Stimulated activated CD4-positive, alpha-beta T cell treated with anti-CD3 and anti-CD28 coated beads, Interleukin-2, amount 100 ng/mL, for 48 hours (primary cell): ENCODE measurements around the gene ATG5.

Experiments
- DNase-seq, 2 donors: peaks; one replicate each; pipeline ENCODE4 v3.0.0-alpha.2; 2020

Gene ATG5

DNA sequence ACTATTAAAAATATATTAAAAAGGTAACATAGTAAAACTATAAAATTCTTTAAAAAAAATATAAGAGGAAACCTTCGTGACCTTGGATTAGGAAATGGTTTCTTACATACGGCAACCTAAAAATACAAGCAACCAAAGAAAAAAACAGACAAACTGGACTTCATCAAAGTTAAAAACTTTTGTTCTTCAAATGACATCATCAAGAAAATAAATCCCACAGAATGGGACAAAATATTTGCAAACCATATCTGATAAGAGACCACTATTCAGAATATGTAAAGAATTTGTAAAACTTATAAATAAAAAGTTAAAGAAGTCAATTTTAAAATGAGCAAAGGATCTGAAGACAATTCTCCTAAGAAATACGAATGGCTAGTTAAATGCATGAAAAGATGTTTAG, 110.0 kb downstream of the ATG5 start:
- DNase-seq, result no peak

DNA sequence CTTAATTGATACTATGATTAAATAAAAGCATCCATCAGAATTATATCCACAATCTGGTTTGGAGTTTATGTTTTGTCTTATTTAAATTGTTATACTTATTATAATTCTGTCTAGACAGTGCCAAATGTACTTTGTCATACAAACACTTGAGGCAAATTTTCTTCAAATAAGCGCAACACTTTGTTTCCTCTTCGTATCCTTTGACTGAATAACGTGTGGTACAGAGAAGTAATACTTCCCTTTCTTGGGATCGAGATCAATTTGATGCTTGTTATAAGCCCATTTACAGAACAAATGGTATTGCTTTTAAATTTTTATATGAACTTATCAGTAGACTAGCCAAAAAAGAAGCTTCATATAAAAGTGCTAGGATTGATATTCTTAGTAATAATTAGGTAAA, 111.0 kb downstream of the ATG5 start:
- DNase-seq, result no peak

DNA sequence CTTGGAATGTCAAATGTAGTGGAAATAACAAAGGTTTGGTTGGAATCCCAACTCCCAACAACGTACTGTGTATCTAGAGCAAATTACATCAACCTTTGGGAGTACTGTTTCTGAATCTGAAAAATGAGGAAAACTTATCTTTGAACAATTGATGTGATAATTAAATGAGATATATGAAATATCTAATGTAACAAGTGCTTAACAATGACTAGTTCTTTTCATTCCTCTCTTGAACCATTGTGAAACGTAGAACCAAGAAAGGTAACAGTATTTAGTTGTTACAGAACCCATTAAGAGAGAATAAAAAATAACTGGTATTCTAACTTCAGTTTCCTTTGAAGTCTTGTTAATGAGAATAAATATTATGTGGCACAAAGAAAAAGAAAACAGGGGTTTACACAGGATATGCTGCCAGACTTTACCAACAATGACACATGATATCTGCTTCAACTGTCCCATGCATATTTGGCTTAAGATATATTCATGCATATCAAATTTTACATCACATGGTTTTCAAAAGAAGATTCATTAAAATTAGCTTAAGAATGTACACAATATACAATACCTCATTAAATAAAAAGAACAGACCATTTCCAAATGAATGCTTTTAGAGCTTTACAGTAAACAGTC, 111.8 kb downstream of the ATG5 start:
- DNase-seq, result no peak

DNA sequence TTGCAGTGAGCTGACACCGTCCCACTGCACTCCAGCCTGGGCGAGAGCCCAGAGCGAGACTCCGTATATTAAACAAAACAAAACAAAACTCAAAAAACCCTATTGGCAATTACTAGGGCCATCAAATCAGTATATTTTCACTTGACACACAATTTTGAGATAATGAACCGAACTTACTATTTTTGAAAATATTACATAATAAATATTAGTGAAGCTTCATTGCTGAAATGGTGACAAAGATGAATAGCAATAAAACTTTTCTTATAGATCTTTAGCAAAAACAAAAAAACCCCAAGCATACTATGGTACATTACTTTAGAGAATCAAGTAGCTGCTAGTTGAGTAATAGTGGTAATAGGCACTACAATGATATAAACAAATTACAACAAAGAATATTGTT, 113.0 kb downstream of the ATG5 start:
- no peak for DNase-seq

DNA sequence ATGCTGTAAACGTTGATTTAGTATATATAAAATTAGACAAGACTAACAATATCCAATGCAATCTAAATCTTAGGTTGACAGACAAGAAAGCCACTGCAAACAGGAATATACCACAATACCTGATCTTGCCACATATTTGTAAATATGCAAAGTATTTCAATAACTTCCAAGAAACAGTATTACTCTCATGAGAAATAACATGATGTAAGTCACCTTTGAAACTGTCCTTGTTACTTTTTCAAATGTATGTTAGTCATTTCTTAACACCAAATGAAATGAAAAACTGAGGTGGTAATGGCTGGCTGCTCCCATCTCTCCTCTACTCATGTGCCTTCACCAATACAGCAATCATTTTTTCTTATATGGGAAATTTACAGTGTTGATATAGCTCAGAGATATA, 118.7 kb downstream of the ATG5 start:
- DNase-seq, result no peak

DNA sequence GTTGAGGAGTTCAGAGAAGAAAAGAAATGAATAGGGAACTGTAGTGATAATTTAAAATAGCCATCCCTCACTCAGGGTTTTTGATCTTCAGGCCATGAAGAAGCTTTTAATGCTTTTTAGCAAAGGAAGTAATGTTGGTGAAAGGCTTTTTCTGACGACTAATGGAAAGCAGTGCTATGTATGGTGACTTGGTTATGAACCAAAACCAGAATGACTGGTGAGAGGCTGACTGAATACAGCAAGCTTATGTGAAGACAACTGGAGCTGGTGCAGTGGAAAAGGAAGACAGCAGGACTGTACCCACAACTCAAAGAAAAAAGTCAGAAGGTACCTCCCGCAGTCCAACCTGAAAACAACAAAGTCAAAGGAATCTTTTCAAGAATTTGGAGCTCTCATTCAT, 120.6 kb downstream of the ATG5 start:
- DNase-seq, result no peak

DNA sequence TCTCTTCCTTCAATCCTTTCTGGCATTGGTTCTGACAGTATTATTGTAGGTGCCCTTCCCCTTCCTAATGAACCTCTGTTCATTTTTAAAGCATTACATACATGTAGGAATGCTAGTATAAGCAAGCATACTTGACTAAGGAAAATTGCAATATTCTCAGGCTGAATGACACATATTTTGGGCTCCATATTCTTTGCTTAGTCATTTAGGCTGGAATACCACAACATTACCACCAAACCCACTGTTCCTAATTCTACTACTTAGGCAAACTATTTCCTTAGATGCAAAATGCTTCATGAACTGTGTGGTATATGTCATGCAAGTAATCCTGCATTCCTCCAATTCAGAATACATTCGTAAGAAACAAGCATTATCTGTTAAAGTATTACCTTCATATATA, 125.6 kb downstream of the ATG5 start:
- DNase-seq, result no peak

DNA sequence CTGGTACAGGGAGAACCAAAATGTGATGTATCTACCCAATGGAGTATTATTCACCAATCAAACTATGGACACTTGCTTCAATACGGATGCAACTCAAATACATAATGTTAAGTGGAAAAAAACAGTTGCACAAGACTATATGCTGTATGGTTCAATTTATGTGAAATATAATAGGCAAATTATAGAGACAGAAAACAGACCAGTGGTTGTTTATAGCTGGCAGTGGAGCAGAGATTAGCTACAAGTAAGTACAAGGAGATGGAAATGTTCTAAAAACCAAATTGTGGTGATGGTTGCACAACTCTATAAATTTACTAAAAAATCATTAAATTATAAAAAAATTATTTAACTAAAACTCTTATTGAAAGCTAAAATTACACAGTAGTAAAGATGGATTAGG, 126.2 kb downstream of the ATG5 start:
- DNase-seq, result no peak

DNA sequence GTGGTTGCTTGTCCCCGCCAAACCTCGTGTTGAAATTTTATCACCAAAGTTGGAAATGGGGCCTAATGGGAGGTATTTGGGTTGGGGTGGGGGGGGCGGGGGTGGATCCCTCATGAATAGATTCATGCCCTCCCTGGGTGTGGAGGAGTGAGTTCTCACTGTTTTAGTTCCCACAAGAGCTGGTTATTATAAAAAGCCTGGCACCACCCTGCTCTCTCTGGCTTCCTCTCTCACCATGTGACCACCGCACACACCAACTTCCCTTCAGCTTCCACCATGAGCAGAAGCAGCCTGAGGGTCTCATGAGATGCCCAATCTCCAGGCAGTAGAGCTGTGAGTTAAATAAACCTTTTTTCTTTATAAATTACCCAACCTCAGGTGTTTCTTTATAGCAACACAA, 128.1 kb downstream of the ATG5 start:
- DNase-seq, result no peak

DNA sequence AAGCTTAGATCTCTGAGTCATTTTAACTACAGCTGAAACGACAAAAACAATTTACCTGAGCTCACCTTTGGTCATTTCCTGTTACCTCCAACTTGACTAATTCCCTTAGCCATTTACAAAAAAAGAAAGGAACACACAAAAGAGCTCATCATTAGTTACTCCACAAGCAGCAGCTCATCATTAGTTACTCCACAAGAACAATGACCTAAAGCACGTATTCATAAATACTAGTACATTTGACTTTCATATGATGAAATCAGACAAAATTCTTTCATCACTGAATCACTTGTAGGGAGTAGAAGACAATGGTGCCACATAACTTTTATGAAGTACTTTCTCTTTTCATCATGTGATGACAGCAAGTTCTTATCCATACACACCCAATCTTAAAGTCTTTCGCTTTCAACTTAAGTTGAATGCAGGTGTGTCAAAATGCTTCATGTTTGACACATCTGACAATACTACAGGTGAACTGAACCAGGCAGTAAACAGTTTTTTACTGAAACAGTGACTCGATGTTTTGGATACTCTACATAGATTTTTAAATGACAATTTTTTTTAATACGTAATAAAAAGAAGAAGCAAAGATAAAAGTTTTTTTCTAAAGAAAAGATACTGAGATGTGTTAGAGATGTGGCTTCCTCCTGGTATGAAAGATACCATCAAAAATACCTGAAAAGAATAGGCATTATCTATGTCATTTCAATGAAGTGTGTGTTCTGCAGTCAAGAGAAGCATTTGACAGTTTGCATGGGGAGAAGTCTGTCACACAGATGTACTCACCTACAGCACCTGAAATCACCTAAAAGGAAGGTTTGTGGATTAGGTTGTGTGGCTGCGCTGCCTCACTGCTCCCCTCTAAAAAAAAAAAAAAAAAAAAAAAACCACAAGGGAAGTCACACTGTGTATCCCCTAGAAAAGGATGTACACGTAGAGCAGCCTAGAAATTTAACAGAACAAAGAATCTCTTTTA, 130.3 kb downstream of the ATG5 start:
- DNase-seq, result no peak

DNA sequence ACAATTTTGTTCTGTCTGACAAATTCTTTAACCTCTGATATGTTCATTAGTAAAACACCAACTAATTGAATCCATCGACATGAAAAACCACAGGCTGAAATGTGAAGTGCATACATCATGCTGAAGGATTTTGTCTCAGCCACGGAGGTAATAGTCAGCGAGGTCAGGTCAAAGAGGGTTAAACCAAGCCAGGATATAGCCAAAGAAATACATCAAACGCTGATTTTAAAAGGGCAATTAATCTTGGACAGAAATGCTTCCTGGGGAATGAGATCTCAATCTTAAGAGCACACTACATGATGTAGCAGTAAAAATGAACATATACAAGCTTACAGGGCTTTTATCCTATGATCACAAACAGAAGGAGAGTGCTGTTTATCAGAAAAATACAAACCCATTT, 132.7 kb downstream of the ATG5 start:
- no peak for DNase-seq

DNA sequence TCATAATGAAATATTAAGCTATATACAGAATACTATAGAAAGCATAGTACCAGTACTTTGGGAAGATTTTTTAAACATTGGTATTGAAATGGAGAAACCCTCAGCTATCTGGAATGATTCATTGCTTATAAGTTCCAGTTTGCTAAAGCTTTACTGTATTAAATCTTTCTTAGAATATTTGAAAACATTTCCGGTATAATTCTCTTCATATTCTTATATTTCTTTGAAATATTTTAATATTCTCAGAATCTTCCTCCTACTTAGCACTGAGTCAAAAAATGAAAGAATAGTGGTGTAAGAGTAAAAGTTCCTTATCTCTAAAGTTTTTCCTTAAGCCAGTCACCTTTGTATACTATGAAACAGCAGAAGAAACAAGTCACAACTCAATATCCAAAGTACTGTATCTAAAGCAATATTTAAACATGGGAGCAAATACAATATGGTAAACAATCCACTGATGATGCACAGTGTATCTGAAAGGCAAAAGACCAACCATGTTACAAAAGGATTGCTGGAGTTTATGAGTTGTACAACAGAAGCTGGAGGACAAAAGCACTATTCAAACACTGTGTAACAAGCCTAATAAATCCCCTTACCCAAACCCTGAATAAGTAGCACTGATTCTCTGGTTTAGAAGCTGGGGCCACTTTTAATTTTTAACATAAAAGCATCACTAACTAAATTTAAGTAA, 137.3 kb downstream of the ATG5 start:
- no peak for DNase-seq

DNA sequence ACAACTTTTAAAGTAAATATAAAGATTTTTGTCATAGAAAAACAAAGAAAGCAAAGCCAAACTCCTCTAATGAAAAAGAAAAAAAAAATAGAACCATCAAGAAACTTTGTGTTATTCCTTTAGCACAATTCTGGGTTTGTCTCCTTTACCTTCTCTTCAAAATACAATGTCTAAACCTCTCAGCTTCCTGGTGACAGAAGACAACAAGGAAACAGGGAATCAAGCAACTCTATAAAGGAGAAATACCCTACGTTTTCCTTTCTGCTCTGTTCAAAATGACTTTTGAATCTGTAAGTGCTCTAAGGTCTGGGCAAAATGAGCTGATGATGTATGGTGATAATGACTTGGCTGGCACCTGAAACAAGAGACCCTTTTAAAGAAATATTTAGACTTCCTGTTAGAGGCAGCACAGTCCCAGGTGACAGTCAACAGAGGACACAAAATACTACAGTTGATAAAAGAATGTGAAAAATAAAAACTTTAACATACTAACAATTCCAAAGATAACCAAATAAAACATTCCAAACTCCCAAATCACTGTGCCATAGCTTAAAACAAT, 138.1 kb downstream of the ATG5 start:
- no peak for DNase-seq

DNA sequence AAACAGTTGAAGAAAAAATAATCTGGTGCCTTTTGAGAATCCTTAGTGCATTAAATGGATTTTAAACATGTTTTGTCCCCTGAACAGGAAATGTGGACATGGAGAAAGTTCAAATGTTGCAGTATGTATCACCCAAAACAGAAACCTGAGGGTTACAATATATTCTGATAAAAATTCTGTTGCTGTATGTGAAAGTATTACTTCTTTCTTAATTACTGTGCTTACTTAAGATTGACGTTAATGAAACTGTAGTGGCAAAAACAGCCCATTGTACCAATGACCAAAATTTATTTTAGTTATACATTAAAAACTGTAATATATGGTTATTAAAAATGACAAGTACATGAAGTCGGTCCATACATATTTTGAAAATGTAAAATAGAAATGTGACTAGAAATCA, 138.8 kb downstream of the ATG5 start:
- no peak for DNase-seq

DNA sequence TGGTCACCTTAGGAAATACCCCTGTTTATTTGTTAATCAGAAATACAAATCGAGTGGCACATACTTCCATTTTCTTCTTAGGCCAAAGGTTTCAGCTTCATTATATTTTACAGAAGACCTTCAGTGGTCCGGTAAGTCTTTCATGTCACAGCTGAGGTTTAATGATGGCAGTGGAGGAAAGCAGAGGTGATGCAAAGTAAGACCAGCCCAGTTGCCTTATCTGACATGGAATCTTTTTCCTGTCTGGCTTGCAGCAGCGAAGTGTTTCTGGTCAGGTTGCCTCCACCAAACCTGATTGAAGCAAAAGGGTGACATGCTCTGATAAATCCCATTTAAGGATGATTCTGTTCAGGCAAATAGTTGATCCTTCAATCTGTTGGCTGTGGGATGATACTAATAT, 139.4 kb downstream of the ATG5 start:
- DNase-seq, result no peak

DNA sequence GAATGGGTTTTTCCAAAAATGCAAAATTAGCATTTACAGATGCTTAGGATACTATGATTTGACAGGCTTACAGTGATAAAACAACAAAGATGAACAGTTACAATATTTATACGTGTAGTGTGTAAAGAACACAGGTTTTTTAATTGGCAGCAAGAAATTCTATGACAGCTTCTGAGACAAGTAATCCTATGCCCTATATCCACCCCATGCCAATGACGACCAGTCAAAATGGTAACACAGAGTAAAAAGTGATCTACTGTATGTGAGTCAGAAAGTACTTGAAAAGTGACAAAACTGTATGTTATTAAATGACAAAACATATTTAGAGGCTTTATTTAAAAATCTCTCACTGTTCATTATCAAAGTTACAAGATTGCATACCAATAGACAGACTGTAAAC, 139.9 kb downstream of the ATG5 start:
- no peak for DNase-seq

DNA sequence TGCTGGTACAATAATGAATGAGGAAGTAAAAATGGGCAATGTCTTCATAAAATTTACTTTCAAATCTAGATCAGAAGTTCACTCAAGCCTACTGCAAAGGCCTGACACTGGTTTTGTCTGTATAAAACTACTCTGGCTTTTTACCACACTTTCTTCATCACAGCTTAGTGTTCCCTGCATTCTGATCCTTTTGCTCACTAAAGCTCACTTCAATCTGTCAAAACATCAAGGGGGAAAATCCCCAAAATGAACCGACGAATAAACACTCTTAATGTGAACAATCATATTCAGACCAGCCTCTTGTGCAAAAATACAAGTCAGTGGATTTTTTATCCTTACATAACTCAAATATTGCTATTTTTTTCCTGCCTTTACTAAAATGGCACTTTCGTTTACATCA, 140.9 kb downstream of the ATG5 start:
- no peak for DNase-seq

DNA sequence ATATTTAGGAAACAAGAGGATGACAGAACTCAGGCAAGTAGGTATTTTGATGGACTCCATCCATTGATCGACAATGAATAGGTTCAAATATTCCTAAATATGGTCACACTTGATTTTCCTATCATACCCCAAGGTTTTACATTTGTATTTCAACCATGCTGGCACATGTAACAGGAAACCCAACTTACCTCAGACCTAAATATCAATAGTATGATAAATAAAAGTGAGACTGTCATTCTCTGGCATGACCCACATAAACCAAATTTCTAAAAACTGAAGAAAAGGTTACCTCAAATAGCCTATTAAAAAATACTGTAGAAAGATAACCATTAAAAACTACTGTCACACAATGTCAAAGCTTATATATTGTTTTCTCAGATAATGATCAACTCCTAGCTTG, 142.1 kb downstream of the ATG5 start:
- DNase-seq, result no peak

DNA sequence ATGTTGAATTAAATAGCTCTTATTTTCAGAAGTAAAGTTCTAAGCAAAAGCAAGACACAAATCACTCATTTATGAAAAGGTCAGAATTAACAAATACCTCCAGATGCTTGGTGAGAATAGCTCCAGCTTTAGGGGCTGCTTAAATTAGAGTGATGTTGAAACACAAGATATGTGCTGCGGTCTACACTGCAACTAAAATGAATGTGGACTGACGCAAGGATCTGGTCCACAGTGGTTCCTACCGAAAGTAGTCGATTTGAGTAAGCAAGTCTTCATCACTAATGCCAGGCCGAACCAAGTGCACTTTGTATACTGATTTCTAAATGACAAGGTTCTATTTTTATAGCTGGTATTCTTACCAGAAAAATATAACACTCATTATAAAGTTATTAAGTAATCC, 143.1 kb downstream of the ATG5 start:
- no peak for DNase-seq

DNA sequence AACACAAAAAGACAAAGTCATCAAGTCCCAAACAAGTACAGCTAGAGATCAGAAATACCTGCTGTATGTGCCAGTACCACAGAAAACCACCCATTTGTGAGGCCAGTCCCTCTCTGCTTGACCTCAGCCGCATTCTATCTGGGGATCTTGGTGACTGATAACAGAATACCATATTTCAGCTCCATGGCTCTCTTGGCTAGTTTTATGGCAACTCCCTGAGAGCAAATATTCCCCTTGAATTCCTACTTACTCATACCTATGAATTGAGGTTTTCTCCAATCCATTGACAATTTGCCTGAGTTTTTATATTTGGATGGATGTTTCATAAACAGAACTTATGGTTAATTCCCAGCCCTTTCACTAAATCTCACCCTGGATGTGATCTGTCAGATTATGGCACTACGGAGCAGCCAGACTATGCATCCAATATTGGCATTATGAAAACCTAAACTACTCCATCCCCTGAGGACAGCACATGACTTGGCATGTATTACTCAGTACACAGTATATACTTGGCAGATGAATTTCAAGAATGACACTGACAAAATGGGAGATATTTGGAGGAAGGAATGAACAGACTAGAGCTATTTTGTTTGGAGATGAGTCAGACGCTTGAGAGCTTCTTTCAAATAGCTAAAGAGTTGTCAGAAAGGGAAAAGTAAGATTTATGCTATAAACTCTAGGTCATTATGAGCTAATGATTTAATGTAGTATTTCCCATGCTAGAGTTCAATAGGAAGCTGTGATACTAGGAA, 143.7 kb downstream of the ATG5 start:
- DNase-seq, result no peak

DNA sequence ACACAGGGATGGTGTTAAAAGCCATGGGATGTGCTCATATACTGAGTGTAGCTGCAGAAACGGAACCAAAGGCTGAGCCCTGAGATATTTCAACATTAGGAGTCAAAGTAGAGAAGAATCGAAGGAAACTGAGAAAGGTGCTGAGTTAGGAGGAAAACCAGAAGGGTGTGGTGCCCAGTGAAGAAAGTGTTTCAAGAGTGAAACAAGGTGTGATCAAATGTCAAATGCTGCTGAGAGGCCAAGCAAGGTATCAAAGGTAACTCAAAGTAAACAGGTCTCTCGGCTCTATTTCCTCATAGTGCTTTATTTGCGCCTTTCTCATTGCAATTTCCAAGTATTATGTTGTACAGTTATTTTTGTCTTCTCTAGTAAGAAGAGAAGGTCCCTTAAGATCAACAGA, 145.4 kb downstream of the ATG5 start:
- no peak for DNase-seq

DNA sequence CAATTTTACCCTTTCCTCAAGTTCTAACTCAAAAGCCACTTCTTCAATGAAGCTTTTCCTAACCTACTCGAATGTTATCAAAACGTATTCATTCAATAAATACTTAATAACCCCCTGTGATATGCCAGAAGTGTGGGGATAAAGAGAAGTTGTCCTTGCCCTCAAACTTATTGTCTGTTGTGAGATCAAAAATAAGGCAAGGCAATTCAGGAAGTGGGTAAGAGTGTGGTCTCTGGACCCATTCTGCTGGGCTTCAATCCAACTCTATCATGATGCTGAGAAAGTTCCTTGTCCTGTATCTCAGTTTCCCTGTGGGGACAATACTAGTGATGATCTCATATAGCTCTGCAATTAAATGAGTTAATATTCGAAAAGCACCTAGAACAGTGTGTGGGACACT, 146.7 kb downstream of the ATG5 start:
- DNase-seq, result no peak

DNA sequence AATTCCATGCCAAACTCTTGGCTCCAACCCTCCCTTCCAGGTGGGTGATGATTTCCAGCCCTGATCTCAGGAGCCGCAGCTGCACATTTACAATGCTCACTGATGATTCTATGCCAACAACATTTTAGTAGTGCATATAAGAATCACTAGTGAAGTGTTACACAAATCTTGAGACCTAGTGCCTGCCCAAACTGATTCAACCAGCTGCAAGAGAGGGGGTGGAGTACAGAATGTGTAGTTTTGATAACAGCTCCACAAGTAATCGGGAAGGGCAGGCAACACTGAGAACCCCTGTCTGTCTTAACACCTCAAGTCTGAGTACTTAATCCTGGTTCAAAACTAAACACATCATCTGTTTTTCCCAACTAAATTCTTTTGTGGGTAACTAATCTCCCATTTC, 147.8 kb downstream of the ATG5 start:
- no peak for DNase-seq
